Fibroblast of the conjunctiva (primary cell): ENCODE results near the gene C2CD2L.
"Not testable (repeated sequence)": the region's sequence is repeated elsewhere in the genome, so short reads cannot be mapped to it uniquely, and the experiment has no call there.

ENCODE experiments used
- DNase-seq: peaks from one replicate; pipeline ENCODE4 v3.0.0-alpha.2; 2010; ENCODE audit warnings: low read depth

Gene C2CD2L

DNA sequence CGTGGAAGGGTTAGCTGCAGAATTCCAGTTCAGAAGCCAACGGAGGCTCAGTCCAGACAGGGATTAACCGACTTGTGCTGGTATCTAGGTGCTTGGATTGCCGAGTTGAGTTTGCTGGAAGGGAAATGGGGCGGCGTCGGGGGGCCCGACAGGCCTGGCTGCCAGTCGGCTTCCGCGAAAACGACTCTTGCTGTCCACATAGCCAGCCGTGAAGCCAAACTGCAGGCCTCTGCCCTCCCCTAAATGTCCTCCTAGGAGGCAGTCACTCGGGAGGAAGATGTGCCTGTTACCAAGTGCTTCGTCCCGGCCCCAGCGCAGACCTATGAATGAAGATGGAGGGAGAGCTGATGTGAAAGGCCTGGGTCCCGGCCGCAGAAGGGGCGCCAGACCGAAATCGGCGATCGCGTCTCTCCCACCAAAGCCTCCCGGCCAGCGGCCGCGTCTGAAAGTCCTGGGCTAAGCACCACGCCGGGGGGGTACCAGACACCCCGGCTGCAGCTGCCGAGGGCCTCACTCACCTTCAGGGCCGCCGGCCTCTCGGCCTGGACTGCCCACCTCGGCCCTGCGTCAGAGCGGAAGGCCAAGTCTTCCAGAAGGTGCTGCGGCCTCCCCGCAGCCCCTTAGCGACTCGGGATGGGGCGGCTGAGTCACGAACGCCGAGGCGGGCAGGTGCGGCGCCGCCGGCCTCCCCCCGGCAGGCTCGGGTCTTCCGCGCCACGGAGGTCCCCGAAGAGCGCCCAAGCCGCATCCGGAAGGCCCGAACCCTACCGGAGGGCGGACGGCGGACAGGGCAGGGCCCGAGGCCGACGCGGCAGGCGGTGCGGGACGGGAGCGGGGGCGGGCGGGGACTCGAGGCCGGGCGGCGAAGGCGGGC is 13.0 kb upstream of the C2CD2L start:
- DNase-seq = no peak

DNA sequence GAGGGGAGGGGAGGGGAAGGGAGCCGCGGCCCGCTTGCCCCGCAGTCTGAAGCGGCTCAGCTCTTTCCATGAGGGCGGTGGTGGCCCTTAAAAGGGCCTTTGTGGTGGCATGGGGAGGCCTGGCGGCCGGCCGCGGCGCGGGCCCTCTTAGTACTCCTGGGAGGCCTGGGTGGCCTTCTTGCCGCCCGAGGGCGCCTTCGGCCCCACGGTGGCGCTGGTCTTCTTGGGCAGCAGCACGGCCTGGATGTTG is 12.4 kb upstream of the C2CD2L start:
- DNase-seq = peak; percentile 72

DNA sequence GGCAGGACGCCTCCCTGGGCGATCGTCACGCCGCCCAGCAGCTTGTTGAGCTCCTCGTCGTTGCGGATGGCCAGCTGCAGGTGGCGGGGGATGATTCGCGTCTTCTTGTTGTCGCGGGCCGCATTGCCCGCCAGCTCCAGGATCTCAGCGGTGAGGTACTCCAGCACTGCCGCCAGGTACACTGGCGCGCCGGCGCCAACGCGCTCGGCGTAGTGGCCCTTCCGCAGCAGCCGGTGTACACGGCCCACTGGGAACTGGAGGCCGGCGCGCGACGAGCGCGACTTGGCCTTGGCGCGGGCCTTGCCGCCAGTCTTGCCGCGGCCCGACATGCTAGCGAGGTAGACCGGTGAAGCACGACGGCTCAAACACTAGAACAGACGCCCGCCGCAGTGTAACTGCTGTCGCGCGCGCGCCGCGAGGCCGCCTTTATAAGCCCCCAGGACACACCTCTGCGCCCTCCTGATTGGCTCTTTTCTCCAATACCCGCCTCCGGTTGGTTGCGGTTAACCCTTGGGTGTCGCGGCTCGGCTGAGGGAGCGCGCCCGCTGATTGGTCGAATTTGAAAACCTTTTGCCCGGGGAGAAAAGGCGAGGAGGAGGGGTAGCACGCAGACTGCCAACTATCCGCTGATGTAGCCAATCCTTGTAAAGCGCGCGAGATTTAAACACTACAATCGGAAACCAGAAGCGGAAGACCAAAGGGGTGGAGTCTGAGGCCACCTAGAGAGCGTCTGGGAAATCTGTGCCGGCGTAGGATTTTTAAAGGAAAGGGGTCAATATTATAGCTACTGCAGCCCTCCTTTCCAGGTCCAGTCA is 11.9 kb upstream of the C2CD2L start:
- peak; percentile 99 for DNase-seq

DNA sequence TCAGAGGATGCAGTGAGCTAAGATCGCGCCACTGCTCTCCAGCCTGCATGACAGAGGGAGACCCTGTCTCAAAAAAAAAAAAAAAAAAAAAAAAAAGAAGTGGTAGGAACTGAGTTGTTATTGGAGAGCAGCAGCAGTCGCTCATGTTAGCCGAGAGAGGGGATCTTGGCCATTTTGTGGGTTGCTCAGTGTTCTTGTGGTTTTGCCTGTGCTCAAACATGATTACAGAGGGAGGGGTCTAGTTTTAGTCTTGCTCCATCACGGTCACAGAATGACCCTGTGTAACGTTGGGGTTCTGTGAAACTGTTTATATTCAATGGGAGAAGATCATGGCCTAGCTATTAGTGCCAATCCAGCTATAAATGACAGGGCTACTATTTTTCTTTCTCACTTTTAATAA is 7.4 kb upstream of the C2CD2L start:
- no peak for DNase-seq

DNA sequence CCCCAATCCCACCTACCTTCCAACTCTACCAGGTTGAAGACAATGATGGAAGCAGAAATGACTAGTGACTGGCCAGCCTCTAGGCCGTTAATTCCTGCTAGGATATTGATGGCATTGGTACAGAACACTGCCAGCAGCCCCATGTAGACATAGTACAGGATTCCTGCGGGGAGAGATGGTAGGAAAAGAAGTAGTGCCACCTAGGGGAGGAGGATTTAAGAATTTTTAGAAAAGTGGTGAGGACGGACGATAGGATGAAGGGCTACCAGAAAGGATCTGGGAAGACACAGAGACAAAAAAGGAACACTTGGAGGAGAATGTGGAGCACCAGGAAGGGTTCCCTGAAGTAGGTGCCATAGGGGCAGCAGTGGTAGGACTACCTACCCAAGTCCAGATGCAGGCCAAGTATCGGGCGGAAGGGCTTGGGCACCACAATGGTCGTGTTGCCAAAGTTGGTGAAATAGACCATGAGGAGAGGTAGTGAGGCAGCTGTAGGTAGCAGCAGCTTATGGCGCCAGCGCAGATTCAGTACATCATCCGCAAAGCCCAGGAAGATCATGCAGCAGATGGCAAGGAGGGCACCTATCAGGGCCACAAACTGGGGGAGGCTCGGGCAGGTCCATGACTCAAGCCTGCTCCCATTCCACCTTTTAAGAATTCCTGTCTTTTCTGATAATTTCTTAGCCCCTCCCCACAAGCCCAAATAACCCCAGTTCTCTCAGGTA is 6.7 kb upstream of the C2CD2L start:
- DNase-seq = no peak

GRCh38 chr11:119100994-119101758 is 6.0 kb upstream of the C2CD2L start:
- no peak for DNase-seq

- DNase-seq = peak; percentile 97
These were observed 5.3 kb upstream of the C2CD2L start, which contains the start of gene DPAGT1 for GRCh38 chr11:119101759-119102423. Gene DPAGT1 (minus strand): TSS chr11:119101853. CDS start chr11:119101655, 198 bp downstream.

DNA sequence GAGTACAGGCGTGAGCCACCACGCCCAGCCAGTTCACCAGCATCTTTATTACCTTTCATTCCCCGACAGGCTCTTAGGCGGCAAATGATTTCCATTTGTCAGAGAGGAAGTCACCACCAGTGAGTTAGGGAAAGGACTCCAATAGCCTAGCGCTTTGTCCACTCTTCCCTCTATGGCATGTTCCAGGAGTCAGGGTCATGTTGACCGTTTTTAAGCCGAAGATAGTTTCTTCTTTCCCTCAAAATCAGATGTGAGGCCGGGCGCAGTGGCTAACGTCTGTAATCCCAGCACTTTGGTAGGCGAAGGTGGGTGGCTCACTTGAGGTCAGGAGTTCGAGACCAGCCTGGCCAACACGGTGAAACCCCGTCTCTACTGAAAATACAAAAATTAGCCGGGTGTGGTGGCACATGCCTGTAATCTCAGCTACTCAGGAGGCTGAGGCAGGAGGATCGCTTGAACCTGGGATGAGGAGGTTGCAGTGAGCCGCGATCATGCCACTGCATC is 3.9 kb upstream of the C2CD2L start:
- not testable (repeated sequence) for DNase-seq

- no peak for DNase-seq
These were observed 3.4 kb upstream of the C2CD2L start for GRCh38 chr11:119103793-119104192.

DNA sequence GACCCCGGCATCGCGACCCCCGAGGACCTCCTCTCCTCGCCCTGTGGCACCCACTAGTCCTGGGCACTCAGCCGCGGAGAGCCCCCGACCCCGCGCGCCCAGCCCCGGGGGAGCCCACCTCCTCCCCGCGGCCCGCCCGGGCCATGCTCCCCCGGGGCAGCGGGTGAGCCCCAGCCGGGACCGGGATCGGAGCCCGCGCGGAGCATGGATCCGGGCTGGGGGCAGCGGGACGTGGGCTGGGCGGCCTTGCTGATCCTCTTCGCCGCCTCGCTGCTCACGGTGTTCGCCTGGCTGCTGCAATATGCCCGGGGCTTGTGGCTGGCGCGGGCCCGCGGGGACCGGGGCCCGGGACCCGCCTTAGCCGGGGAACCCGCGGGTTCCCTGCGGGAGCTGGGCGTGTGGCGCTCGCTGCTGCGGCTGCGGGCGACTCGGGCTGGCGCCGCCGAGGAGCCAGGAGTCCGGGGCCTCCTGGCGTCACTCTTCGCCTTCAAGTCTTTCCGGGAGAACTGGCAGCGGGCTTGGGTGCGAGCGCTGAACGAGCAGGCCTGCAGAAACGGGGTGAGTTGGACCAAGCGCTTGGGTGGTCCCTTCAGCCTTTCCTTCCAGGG is 498 bp downstream of the C2CD2L start:
- DNase-seq = no peak

DNA sequence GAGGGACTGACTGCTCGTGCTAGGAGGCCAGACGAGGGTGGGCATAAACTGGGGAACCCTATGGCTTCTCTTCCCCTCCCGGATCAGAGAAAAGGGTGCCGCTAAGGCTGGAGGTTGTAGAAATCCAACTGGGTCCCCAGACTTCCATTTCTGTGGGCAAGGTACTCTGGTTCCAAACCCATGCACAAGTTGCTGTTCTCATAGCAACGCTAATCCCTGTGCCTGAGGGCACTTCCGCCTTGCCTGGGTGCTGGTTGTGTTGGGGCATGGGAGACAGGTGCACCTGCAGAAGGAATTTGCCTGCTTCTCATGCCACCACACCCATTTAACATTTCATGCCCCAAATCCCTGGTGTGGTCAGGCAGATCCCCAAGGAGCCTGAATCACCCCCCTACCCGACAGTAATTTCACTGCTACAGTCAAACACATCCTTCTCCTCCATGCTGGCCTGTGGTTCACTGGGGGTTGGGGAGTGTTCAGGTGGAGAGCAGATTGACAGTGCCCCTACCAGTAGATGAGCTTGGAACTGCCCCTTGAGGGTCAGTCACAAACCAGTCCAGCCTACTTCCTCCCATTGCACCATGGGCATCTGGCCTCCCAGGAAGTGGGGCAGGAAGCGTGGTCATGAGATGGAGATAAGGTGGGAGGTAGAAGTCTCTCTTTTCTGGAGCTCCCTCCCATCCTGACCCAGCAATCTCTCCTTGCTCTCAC is 1.2 kb downstream of the C2CD2L start:
- DNase-seq = no peak

- no peak for DNase-seq
These were observed 1.7 kb downstream of the C2CD2L start for GRCh38 chr11:119108857-119109221.

DNA sequence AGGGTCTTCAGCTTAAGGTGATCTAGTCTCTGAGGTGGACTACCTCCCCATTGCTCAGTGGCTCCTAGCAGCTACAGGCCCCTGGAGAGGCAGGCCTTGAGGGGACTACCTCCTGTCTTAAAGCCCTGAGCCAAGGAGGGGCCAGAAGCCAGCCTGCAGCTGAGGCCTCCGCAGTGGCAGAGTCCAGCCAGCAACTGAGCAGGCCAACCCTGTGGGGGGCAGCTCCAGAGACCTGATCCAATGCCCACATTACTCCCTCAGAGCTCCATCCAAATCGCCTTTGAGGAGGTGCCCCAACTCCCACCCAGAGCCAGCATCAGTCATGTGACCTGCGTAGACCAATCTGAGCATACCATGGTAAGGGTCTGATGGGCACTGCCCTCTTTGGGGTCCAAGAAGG is 2.7 kb downstream of the C2CD2L start:
- DNase-seq = no peak

- DNase-seq = no peak
These were observed 3.3 kb downstream of the C2CD2L start for GRCh38 chr11:119110439-119110838.

- DNase-seq = no peak
These were observed 4.3 kb downstream of the C2CD2L start for GRCh38 chr11:119111361-119111925.

DNA sequence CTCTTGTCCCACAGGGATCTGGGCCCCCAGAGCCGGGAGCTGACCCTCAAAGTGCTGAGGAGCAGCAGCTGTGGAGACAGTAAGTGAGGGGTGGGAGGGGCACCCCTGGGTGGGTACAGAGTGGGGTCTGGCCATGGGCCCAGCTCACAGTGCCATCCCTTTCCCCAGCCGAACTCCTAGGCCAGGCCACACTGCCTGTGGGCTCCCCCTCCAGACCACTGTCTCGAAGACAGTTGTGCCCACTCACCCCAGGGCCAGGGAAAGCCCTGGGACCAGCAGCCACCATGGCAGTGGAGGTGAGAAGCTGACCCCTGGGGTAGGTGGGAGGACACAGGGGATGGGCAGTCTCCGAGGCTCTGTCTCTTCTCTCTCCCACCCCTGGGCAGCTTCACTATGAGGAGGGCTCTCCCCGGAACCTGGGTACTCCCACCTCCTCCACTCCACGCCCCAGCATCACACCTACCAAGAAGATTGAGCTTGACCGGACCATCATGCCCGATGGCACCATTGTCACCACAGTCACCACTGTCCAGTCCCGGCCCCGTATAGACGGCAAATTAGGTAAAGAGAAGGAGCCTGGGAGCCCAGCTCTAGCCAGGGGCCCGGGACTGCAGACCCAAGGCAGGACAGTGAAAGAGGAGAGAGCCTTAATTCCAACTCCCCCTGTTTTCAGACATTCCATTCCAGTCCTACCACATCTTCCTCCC is 5.3 kb downstream of the C2CD2L start:
- DNase-seq = no peak

DNA sequence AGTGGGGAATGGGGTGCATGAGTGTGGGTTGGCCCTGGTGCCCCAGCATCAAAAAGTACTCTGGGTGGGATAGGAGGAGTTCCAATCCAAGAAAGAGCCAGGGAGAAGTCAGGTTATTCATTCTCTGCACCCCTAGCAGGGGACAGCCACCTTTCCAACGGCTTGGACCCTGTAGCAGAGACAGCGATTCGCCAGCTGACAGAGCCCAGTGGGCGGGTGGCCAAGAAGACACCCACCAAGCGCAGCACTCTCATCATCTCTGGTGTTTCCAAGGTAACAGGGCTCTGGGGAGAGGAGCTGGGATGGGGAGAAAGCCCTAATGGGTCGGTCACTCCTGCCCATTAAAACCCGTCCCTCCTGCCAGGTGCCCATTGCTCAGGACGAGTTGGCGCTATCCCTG is 6.6 kb downstream of the C2CD2L start:
- DNase-seq = no peak

GRCh38 chr11:119114351-119114750 is 7.2 kb downstream of the C2CD2L start:
- DNase-seq = no peak
